Lung (tissue), 12 donors: ENCODE results near the gene ZNF835. TPM values are rescaled to one million over a fixed set of nuclear protein-coding genes. Genes with fewer than 3 reads are reported as not detected.

Experiments used
- ATAC-seq: fragments of 200-7000 bp; cut with Tn5 transposase; one replicate; pipeline ENCODE4 v1.9.1; 2020; ENCODE audit warnings: moderate number of reproducible peaks; ENCODE audit not compliant: insufficient read depth, low FRiP score
- DNase-seq, 3 donors: peaks; one replicate each; pipeline ENCODE4 v3.0.0-alpha.2; 2013 to 2017
- H3K27ac ChIP-seq, 2 donors: one replicate each; pipeline ENCODE4 v1.5.1; 2013; ENCODE audit warnings: mild to moderate bottlenecking in 2 of 2, moderate library complexity in 2 of 2, control low read depth in 1 of 2, inconsistent platforms in 1 of 2, low read depth in 1 of 2, low read length in 1 of 2
- H3K27me3 ChIP-seq, 3 donors: one replicate each; pipeline ENCODE4 v1.5.1; 2013; ENCODE audit warnings: low read length in 2 of 3; ENCODE audit not compliant: control insufficient read depth in 3 of 3, insufficient read depth in 3 of 3
- H3K36me3 ChIP-seq, 4 donors: one replicate each; pipeline ENCODE4 v1.5.1; 2013; ENCODE audit warnings: low read length in 4 of 4, mild to moderate bottlenecking in 1 of 4, moderate library complexity in 1 of 4; ENCODE audit not compliant: control insufficient read depth in 4 of 4, insufficient read depth in 4 of 4
- H3K4me1 ChIP-seq, 5 donors: one replicate each; pipeline ENCODE4 v1.5.1; 2013; ENCODE audit warnings: low read length in 5 of 5, mild to moderate bottlenecking in 2 of 5, moderate library complexity in 1 of 5; ENCODE audit not compliant: control insufficient read depth in 5 of 5, insufficient read depth in 5 of 5
- H3K4me3 ChIP-seq: one replicate; pipeline ENCODE4 v1.5.1; 2013; ENCODE audit warnings: mild to moderate bottlenecking, control low read depth, moderate library complexity
- H3K9ac ChIP-seq, 2 donors: one replicate each; pipeline ENCODE4 v1.5.1; 2013; ENCODE audit warnings: low read length in 2 of 2, control low read depth in 1 of 2; ENCODE audit not compliant: insufficient read depth in 1 of 2
- H3K9me3 ChIP-seq, 4 donors: one replicate each; pipeline ENCODE4 v1.5.1; 2013; ENCODE audit warnings: low read length in 3 of 4, mild to moderate bottlenecking in 1 of 4, moderate library complexity in 1 of 4; ENCODE audit not compliant: control insufficient read depth in 4 of 4, insufficient read depth in 3 of 4
- WGBS, 2 donors: extraction: QIAGEN DNeasy Blood & Tissue Kit; methylation state at CpG; one replicate each; pipeline ENCODE4 v1.1.7; 2013; 5-methylcytosine and 5-hydroxymethylcytosine counted together
- polyA plus RNA-seq, 2 donors: library from polyadenylated mRNA; stranded (reverse); fragments of 200-250 nt; gene quantifications; one replicate each; pipeline ENCODE4 v1.2.1, GENCODE V29; 2013
- total RNA-seq, 2 donors: library from RNA; depleted of rRNA in 1 of 2; stranded (reverse); fragments of >200 nt in 1 of 2; gene quantifications; one replicate each; pipeline ENCODE4 v1.2.1, GENCODE V29; 2014 to 2021
- TF ChIP-seq, protein P1 (sequence below): IDR thresholded peaks from 2 replicates; pipeline ENCODE4 v1.5.1; 2012; ENCODE audit warnings: mild to moderate bottlenecking; ENCODE audit errors: control extremely low read depth, extremely low read depth
- donor health status: control.
- donor health status: control.
- donor health status: Bipolar disorder and iron deficiency.
- donor health status: healthy.
- donor health status: DM: yes; HTN: yes; CAD: no.

ZNF835 gene
- total and polyA plus RNA-seq, 4 donors, result 0.49 to 3.2 (median 1.9) TPM

DNA sequence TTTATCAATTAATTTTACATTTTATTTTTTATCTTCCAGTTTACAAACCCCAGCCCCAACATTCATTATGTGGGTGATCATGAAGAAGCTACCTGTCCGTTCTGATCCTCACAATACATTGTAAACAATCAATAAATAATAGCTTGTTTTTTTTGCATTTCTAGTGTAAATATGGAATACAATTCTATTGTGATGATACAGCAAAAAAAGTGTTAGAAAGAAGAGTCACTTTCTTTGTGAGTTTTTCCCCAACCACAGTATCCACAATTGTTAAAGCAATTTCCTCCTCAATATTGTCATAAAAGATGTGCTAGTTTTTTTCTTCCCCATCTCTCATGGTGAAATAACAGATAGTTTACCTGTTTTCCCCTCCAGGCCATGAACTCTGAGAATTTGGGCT lies 30.3 kb upstream of the ZNF835 start:
- Histone ChIP-seq H3K27me3 (no peaks in the 10 kb centered on the region), H3K36me3 (no peaks in the 10 kb centered on the region), H3K9me3 (no peaks in the 10 kb centered on the region), H3K9ac (no peak overlapping the region), H3K4me3 (no peak overlapping the region), H3K27ac (no peak overlapping the region), H3K4me1 (no peaks in the 10 kb centered on the region)
- 58 to 67% methylated on average over 1 of the region's 1 CpG for WGBS, 2 donors
- ATAC-seq, result no peak
- DNase-seq, result no peak
- TF ChIP-seq, protein P1, sequence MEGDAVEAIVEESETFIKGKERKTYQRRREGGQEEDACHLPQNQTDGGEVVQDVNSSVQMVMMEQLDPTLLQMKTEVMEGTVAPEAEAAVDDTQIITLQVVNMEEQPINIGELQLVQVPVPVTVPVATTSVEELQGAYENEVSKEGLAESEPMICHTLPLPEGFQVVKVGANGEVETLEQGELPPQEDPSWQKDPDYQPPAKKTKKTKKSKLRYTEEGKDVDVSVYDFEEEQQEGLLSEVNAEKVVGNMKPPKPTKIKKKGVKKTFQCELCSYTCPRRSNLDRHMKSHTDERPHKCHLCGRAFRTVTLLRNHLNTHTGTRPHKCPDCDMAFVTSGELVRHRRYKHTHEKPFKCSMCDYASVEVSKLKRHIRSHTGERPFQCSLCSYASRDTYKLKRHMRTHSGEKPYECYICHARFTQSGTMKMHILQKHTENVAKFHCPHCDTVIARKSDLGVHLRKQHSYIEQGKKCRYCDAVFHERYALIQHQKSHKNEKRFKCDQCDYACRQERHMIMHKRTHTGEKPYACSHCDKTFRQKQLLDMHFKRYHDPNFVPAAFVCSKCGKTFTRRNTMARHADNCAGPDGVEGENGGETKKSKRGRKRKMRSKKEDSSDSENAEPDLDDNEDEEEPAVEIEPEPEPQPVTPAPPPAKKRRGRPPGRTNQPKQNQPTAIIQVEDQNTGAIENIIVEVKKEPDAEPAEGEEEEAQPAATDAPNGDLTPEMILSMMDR, result no peak

DNA sequence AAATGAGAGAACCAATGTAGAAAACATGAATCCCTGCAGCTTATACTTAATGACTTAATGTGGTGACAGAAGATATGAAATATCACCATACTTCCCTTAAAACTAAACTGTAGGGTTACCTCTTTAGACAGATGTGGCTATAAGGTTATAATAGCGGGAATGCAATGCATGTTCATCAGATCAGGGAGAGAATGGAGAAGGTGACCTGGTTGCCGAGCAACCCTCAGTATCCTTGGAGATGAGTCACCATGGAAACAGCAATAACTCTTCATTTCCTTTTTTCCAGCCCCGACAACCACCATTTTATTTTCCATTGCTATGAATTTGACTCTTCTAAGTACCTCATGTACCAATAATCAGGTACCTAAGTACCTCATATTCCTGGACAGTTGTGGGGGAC lies 28.0 kb upstream of the ZNF835 start:
- H3K27ac ChIP-seq, result no peak overlapping the region
- TF ChIP-seq, protein P1, result no peak
- 71 to 77% methylated on average over 3 of the region's 3 CpGs for WGBS, 2 donors
- no peaks in the 10 kb centered on the region for H3K4me1 ChIP-seq
- H3K9ac ChIP-seq, result no peak overlapping the region
- no peak for ATAC-seq
- no peaks in the 10 kb centered on the region for H3K9me3 ChIP-seq
- no peaks in the 10 kb centered on the region for H3K27me3 ChIP-seq
- no peaks in the 10 kb centered on the region for H3K36me3 ChIP-seq
- H3K4me3 ChIP-seq, result no peak overlapping the region
- DNase-seq, result no peak

DNA sequence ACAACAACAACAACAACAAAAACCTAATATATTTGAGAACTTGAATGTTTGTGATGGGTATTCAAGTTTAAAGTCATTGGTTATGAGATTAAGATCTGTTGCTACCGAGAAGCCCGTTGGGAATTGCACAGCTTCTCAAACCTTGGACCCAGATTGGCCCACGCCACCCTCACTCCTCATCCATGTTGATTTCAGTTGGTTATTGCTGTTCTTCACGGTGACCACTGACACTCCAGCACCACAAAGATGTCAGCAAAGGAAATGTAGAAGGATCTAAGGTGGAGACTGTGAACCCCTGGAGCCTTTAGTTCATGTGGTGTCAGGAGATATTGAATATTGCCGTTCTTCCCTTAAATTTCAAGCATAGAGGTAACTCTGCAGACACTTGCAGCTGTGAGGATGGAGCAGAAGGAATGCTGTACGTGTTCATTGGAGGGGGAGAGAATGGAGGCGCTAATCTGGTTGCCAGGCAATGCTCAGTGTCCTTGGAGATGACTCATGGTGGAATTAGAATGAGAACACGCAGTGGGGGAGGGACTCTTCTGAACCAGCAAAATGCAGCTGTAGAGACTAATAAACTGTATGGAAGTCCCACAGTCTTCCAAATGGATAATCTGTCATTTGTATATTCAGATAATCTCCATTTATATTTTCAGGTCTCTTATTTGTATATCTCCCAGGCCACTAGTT lies 20.8 kb upstream of the ZNF835 start:
- Histone ChIP-seq H3K9me3 (peaks cover 0 to 10% (median 0%) of the 10 kb centered on the region in 4 donors), H3K36me3 (no peaks in the 10 kb centered on the region), H3K4me3 (no peak overlapping the region), H3K9ac (no peak overlapping the region), H3K27me3 (no peaks in the 10 kb centered on the region), H3K27ac (no peak overlapping the region), H3K4me1 (no peaks in the 10 kb centered on the region)
- WGBS, 2 donors, result 66 to 87% methylated on average over 8 of the region's 8 CpGs
- TF ChIP-seq, protein P1, result no peak
- DNase-seq (no peak), ATAC-seq (no peak)

DNA sequence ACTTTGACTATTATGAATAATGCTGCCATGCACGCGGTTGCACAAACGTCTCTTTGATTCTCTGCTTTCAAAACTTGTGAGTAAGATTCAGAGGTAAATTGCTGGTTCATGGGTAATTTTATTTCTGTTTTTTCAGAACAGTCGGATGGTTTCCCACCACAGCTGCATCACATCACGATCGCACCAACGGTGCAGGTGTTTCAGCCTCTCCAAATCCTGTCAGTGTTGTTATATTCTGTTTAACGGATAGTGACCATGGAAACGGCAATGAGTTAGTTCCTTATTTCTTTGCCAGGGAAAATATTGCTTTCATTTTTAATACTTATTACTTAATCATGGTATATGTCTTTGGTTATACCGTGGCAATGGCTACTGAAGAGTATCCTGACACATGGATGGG lies 19.1 kb upstream of the ZNF835 start:
- TF ChIP-seq, protein P1, result no peak
- H3K4me3 ChIP-seq, result no peak overlapping the region
- DNase-seq, result no peak
- WGBS, 2 donors, result 39 to 68% methylated on average over 10 of the region's 10 CpGs
- H3K4me1 ChIP-seq, result no peaks in the 10 kb centered on the region
- H3K9ac ChIP-seq, result no peak overlapping the region
- H3K27me3 ChIP-seq, result no peaks in the 10 kb centered on the region
- H3K36me3 ChIP-seq, result no peaks in the 10 kb centered on the region
- H3K27ac ChIP-seq, result no peak overlapping the region
- ATAC-seq, result no peak
- H3K9me3 ChIP-seq, result peaks cover 0 to 15% (median 0%) of the 10 kb centered on the region in 4 donors
